Omental fat pad (tissue), 4 donors: ENCODE data around the gene RBM41. TPM values are rescaled to one million over a fixed set of nuclear protein-coding genes. Genes with fewer than 3 reads are reported as not detected.

Experiments
- ATAC-seq: fragments of 150-250 bp; one replicate; pipeline ENCODE4 v1.9.1; 2016; ENCODE audit warnings: mild to moderate bottlenecking, moderate library complexity; ENCODE audit not compliant: low FRiP score
- DNase-seq: peaks from one replicate; pipeline ENCODE4 v3.0.0-alpha.2; 2019; ENCODE audit warnings: low spot score
- CTCF ChIP-seq, 3 donors: fragments of 450-650 bp; IDR thresholded peaks; one replicate each; pipeline ENCODE4 v1.5.1; 2016 to 2017; ENCODE audit warnings: antibody characterized with exemption in 3 of 3, mild to moderate bottlenecking in 3 of 3, moderate library complexity in 2 of 3
- total RNA-seq, 4 donors: library from RNA; depleted of rRNA; stranded (reverse); fragments of >200 nt; gene quantifications; one replicate each; pipeline ENCODE4 v1.1.0, GENCODE V29; 2016

RBM41 gene
- total RNA-seq, 4 donors from 2014 or later = 8.5 to 21.0 (median 10.9) TPM

- no peak for ATAC-seq
- DNase-seq = no peak
- TF ChIP-seq CTCF (IDR thresholded peaks at IDR 0.05) = no peak
Measured at GRCh38 chrX:107025545-107025944, 93.1 kb downstream of the RBM41 start.

GRCh38 chrX:107014936-107015335, 103.7 kb downstream of the RBM41 start:
- ATAC-seq = no peak
- no peak for TF ChIP-seq CTCF (IDR thresholded peaks at IDR 0.05)
- DNase-seq = no peak

Other genes with a start within 250 kb of the RBM41 start
- under 1 TPM in 1 of 4 donors, not detected in 3; 0.82 TPM for gene RIPPLY1, start 215.5 kb downstream of the RBM41 start, total RNA-seq
- 1 to 10 TPM in 1 of 4 donors, under 1 TPM in 3; 0.24 to 2.4 (median 0.30) TPM for gene CLDN2, start 198.4 kb downstream of the RBM41 start, total RNA-seq
- 10 to 100 TPM; 19.1 to 22.3 (median 20.4) TPM for gene MORC4, start 118.6 kb downstream of the RBM41 start, total RNA-seq
- under 1 TPM in 2 of 4 donors, not detected in 2; 0.74 to 0.84 TPM for gene NUP62CL, start 87.6 kb upstream of the RBM41 start, total RNA-seq
- not detected for gene DNAAF6, start 87.8 kb upstream of the RBM41 start, total RNA-seq